Measurements from ENCODE around the gene FHIT.

GRCh38 chr3:61043156-61043555 is 208.1 kb downstream of the FHIT start:
- TF ChIP-seq CTCF (IDR thresholded peaks at IDR 0.05) = no peak
- TF ChIP-seq POLR2AphosphoS5 (IDR thresholded peaks at IDR 0.05) = no peak

Measured in suprapubic skin (tissue), 3 donors.